ENCODE results near the gene DTNBP1.

GRCh38 chr6:15489261-15489962, 173.4 kb downstream of the DTNBP1 start:
- TF ChIP-seq, protein P1, sequence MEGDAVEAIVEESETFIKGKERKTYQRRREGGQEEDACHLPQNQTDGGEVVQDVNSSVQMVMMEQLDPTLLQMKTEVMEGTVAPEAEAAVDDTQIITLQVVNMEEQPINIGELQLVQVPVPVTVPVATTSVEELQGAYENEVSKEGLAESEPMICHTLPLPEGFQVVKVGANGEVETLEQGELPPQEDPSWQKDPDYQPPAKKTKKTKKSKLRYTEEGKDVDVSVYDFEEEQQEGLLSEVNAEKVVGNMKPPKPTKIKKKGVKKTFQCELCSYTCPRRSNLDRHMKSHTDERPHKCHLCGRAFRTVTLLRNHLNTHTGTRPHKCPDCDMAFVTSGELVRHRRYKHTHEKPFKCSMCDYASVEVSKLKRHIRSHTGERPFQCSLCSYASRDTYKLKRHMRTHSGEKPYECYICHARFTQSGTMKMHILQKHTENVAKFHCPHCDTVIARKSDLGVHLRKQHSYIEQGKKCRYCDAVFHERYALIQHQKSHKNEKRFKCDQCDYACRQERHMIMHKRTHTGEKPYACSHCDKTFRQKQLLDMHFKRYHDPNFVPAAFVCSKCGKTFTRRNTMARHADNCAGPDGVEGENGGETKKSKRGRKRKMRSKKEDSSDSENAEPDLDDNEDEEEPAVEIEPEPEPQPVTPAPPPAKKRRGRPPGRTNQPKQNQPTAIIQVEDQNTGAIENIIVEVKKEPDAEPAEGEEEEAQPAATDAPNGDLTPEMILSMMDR (IDR thresholded peaks at IDR 0.05; ENCODE audit: low read length): no peak
- TF ChIP-seq EZH2 (optimal IDR thresholded peaks at IDR 0.05; ENCODE audit: low read depth, low read length): no peak
